Cardiac muscle cell (in vitro differentiated cells and primary cell): ENCODE measurements around the gene CPNE6. TPM values are rescaled to one million over a fixed set of nuclear protein-coding genes. Genes with fewer than 3 reads are reported as not detected.
"Not testable (repeated sequence)": the region's sequence is repeated elsewhere in the genome, so short reads cannot be mapped to it uniquely, and the experiment has no call there.

Experiments used
- DNase-seq, 2 donors: peaks; one replicate each; pipeline versions ENCODE4 v3.0.0 to v3.0.0-alpha.2; 2010 to 2017; ENCODE audit warnings: low read depth in 1 of 2, low spot score in 1 of 2
- H3K27ac ChIP-seq: fragments of 200-600 bp; sonication (generic); 2 replicates; pipeline ENCODE4 v1.5.1; 2016
- H3K27me3 ChIP-seq: fragments of 200-600 bp; sonication (generic); 2 replicates; pipeline ENCODE4 v1.6.0; 2016; ENCODE audit warnings: control low read depth
- H3K36me3 ChIP-seq: fragments of 200-600 bp; sonication (generic); 2 replicates; pipeline ENCODE4 v1.5.1; 2016; ENCODE audit warnings: control low read depth
- H3K4me1 ChIP-seq: fragments of 200-600 bp; sonication (generic); 2 replicates; pipeline ENCODE4 v1.8.1; 2017; ENCODE audit warnings: low read depth, mild to moderate bottlenecking, mixed run types
- H3K4me3 ChIP-seq: fragments of 200-600 bp; sonication (generic); 2 replicates; pipeline ENCODE4 v1.5.1; 2016; ENCODE audit warnings: mild to moderate bottlenecking
- H3K9me3 ChIP-seq: fragments of 200-600 bp; sonication (generic); 2 replicates; pipeline ENCODE4 v1.5.1; 2017; ENCODE audit warnings: low read depth, mild to moderate bottlenecking, control low read depth
- polyA plus RNA-seq: library from polyadenylated mRNA; unstranded; fragments of >200 nt; fragmentation: Nextera tagmentation; extraction: Ambion mirVana; gene quantifications from 2 replicates; pipeline ENCODE4 v1.2.1, GENCODE V29; 2016
- total RNA-seq: library from RNA; depleted of rRNA; stranded (reverse); fragments of >200 nt; gene quantifications from 2 replicates; pipeline ENCODE4 v1.2.3, GENCODE V29; 2016
- TF ChIP-seq, protein P1 (sequence below): IDR thresholded peaks from 2 replicates; pipeline ENCODE4 v1.5.1; 2012; ENCODE audit warnings: low read depth, mild to moderate bottlenecking, low read length

Gene CPNE6
- total and polyA plus RNA-seq, 2 experiments from 2014 or later, result 0.12 to 0.43 TPM

DNA sequence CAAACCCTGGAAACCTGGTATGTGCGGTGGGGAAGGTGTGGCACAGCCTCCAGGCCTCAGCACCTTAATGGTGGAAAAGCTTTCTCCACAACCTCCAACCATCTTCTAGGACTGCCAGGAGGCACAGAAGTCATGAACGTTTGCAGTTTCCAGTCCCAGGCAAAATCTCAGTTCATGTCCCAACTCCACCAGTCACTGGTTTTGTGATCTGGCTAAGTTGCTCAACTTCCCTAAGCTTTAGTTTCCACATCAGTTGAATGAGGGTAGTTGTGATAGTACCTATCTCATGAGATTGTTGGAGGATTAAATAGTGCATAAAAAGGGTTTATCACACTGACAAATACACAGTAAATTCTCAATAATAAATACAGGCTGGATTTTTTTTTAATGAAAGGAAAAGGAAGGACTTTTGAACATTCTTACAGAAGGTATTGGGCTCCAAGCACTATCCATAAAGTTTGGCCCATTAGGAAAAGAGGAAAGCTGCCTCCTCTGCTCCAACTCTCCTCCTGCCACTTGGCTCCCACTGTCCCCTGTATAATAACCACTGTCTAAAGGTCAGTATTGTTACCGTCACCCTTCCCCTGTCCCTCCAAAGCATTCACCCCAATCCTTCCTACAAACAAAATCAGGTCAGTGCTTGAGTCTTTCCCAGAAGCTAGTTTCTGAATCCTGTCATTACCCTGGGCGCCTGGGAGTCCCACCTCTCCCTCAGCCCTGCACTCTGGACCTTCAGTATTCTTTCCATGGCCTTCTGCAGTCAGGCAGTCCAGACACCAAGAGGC is 29.0 kb downstream of the CPNE6 start:
- no peaks in the 10 kb centered on the region for H3K27me3 ChIP-seq
- H3K4me1 ChIP-seq, result peaks cover 1% of the 10 kb centered on the region
- no peaks in the 10 kb centered on the region for H3K9me3 ChIP-seq
- no peak overlapping the region for H3K27ac ChIP-seq
- DNase-seq, result no peak
- no peaks in the 10 kb centered on the region for H3K36me3 ChIP-seq
- TF ChIP-seq, protein P1, sequence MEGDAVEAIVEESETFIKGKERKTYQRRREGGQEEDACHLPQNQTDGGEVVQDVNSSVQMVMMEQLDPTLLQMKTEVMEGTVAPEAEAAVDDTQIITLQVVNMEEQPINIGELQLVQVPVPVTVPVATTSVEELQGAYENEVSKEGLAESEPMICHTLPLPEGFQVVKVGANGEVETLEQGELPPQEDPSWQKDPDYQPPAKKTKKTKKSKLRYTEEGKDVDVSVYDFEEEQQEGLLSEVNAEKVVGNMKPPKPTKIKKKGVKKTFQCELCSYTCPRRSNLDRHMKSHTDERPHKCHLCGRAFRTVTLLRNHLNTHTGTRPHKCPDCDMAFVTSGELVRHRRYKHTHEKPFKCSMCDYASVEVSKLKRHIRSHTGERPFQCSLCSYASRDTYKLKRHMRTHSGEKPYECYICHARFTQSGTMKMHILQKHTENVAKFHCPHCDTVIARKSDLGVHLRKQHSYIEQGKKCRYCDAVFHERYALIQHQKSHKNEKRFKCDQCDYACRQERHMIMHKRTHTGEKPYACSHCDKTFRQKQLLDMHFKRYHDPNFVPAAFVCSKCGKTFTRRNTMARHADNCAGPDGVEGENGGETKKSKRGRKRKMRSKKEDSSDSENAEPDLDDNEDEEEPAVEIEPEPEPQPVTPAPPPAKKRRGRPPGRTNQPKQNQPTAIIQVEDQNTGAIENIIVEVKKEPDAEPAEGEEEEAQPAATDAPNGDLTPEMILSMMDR, result no peak
- no peak overlapping the region for H3K4me3 ChIP-seq

DNA sequence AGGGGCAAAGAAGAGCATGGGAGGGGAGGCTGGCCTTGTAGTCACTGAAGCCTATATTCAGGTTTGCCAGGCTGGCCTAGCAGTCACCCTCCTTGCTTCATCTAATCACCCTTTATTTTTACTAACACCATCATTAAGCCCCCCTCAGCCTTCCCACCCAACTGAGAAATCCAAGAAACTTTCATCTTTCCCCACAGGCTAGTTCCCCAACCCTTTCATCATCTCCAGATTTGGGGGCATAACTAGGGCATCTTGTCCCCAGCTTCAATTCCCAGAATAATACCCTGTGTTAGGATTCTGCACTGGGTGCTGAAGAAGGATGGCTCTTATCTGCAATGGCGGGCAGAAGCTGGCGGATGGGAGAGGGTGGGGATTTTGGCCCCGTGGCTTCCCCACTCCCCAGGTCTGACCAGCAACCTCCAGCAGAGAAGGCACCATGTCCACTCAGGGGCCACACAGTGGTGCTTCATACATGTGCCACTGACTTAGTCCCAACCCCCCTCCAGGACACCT is 29.7 kb downstream of the CPNE6 start:
- Histone ChIP-seq H3K9me3 (no peaks in the 10 kb centered on the region), H3K27me3 (no peaks in the 10 kb centered on the region), H3K27ac (no peak overlapping the region), H3K4me3 (no peak overlapping the region), H3K4me1 (no peaks in the 10 kb centered on the region), H3K36me3 (no peaks in the 10 kb centered on the region)
- DNase-seq, result no peak
- TF ChIP-seq, protein P1, result no peak

DNA sequence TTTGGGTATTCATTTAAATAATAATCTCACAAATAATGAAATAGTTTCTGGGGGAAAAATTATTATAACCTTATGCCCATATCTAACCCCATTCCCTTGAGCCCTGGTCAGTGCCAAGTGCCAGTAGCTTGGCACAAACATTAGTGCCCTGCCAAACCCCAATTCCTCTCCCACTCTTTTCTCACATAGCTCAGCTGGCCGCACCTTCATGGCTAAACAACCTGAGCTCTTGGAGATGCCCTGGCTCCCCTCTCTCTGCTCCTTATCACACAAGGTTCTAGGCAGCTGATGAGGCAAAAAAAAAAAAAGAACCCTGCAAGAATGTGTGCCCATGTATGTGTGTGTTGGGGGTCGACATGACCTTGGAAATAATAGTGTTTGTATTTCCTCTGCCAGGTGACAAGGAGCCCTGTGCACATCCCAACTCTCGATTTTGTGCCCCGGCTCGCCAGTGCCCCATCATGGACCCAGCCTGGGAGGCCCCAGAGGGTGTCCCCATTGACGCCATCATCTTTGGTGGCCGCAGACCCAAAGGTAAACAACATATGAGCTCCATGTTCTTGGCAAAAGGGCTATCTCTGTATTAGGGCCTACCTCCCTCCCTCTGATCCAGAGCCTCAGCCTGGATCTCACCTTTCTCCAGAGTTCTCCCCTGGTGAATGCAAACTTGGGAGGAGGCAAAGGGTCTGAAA is 31.1 kb downstream of the CPNE6 start:
- H3K4me1 ChIP-seq, result no peaks in the 10 kb centered on the region
- TF ChIP-seq, protein P1, result no peak
- H3K4me3 ChIP-seq, result no peak overlapping the region
- H3K27me3 ChIP-seq, result no peaks in the 10 kb centered on the region
- H3K27ac ChIP-seq, result no peak overlapping the region
- H3K9me3 ChIP-seq, result no peaks in the 10 kb centered on the region
- DNase-seq, result no peak
- no peaks in the 10 kb centered on the region for H3K36me3 ChIP-seq

DNA sequence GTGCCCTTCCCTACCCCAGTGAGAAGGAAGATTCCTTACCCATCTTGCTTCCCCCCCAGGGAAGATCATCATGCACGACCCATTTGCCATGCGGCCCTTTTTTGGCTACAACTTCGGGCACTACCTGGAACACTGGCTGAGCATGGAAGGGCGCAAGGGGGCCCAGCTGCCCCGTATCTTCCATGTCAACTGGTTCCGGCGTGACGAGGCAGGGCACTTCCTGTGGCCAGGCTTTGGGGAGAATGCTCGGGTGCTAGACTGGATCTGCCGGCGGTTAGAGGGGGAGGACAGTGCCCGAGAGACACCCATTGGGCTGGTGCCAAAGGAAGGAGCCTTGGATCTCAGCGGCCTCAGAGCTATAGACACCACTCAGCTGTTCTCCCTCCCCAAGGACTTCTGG is 32.1 kb downstream of the CPNE6 start:
- no peaks in the 10 kb centered on the region for H3K9me3 ChIP-seq
- no peaks in the 10 kb centered on the region for H3K4me1 ChIP-seq
- no peak for DNase-seq
- H3K4me3 ChIP-seq, result no peak overlapping the region
- H3K36me3 ChIP-seq, result no peaks in the 10 kb centered on the region
- TF ChIP-seq, protein P1, result no peak
- no peaks in the 10 kb centered on the region for H3K27me3 ChIP-seq
- H3K27ac ChIP-seq, result no peak overlapping the region

DNA sequence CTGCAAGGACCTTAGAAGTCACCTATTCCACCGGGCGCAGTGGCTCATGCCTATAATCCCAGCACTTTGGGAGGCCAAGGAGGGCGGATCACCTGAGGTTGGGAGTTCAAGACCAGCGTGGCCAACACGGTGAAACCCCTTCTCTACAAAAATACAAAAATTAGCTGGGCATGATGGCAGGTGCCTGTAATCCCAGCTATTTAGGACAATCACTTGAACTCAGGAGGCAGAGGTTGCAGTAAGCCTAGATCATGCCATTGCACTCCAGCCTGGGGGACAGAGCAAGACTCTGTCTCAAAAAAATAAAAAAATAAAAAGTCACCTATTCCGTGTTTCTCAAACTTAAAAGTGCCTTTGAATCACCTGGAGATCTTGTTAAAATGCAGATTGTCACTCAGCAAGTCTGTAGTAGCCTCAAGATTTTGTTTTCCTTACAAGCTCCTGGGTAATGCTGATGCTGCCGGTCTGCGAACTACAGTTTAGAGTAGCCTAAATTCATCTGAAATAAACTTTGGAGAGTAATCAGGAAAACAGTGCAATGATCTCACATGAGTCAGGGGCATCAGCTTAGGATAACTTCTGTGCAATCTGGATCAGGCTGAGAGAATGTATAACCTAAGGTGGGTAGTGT is 34.4 kb downstream of the CPNE6 start:
- H3K4me1 ChIP-seq, H3K27me3 ChIP-seq, DNase-seq, H3K4me3 ChIP-seq, H3K27ac ChIP-seq, H3K36me3 ChIP-seq, H3K9me3 ChIP-seq: not testable (repeated sequence)
